HCT116 (cell line): ENCODE results near the gene ASIC5. TPM values are rescaled to one million over a fixed set of nuclear protein-coding genes. Genes with fewer than 3 reads are reported as not detected.

Experiments used
- ATAC-seq: fragments of 200-7000 bp; cut with Tn5 transposase; 2 replicates; pipeline ENCODE4 v1.9.1; 2020; ENCODE audit warnings: mild to moderate bottlenecking, moderate library complexity
- BruUV-seq: library from RNA; stranded (reverse); fragments of 400-500 nt; replicated peaks from 2 replicates; lab custom pipeline; 2021; lab: Mats Ljungman, UMichigan
- CTCF ChIA-PET: fragments of 300-600 bp; sonication (Branson Sonifier 250); formaldehyde crosslinking; loops from one replicate; lab custom pipeline; 2021; ENCODE audit warnings: antibody characterized with exemption; lab: Charles Lee
- POLR2A ChIA-PET: fragments of 300-600, 350-600 bp; sonication (Branson Sonifier 250); formaldehyde crosslinking; loops from one replicate; lab custom pipeline; 2021; ENCODE audit warnings: antibody characterized with exemption; lab: Charles Lee
- RAD21 ChIA-PET, 2 experiments: fragments of 300-600 bp; sonication (Branson Sonifier 250); formaldehyde crosslinking; loops; one replicate each; lab custom pipeline; 2023; ENCODE audit warnings: low total read pairs in 2 of 2; ENCODE audit not compliant: uncharacterized antibody in 2 of 2, unreplicated experiment in 2 of 2, low non-redundant PET in 1 of 2; lab: Charles Lee
- DNase-seq: peaks from one replicate; pipeline ENCODE4 v3.0.0-alpha.2; 2010; ENCODE audit warnings: low read depth, low spot score
- H2AFZ ChIP-seq: fragments of 200-600 bp; shearing (Covaris generic), sonication (generic); 2 replicates; pipeline ENCODE4 v1.6.1; 2017; ENCODE audit warnings: low read depth, mixed run types, mixed read lengths, antibody characterized with exemption, low read length; ENCODE audit not compliant: poor library complexity, severe bottlenecking
- H3K27ac ChIP-seq: 2 replicates; pipeline ENCODE4 v1.5.1; 2012; ENCODE audit warnings: low read depth, low read length
- H3K27me3 ChIP-seq: fragments of 200-600 bp; sonication (generic); 2 replicates; pipeline ENCODE4 v1.6.1; 2016; ENCODE audit warnings: mixed run types, low read length, mixed read lengths; ENCODE audit not compliant: insufficient read depth
- H3K36me3 ChIP-seq, 2 experiments: fragments of 200-500 bp in 1 of 2; fragments of 200-600 bp in 1 of 2; sonication (Bioruptor generic) in 1 of 2; sonication (generic) in 1 of 2; 2 replicates each; pipeline versions ENCODE4 v1.5.1 to v1.6.1; 2014 to 2016; ENCODE audit warnings: low read length in 2 of 2, inconsistent platforms in 1 of 2, mixed read lengths in 1 of 2, mixed run types in 1 of 2; ENCODE audit not compliant: insufficient read depth in 2 of 2, control insufficient read depth in 1 of 2
- H3K4me1 ChIP-seq, 2 experiments: fragments of 200-600 bp in 1 of 2; sonication (generic) in 1 of 2; 2 replicates each; pipeline versions ENCODE4 v1.5.1 to v1.6.1; 2012 to 2017; ENCODE audit warnings: low read length in 2 of 2, inconsistent platforms in 1 of 2, mild to moderate bottlenecking in 1 of 2, mixed read lengths in 1 of 2, mixed run types in 1 of 2, moderate library complexity in 1 of 2; ENCODE audit not compliant: insufficient read depth in 2 of 2, control insufficient read depth in 1 of 2
- H3K4me2 ChIP-seq: fragments of 200-600 bp; sonication (generic); 2 replicates; pipeline ENCODE4 v1.6.1; 2017; ENCODE audit warnings: mixed run types, low read length, mixed read lengths
- H3K4me3 ChIP-seq, 2 experiments: fragments of 200-600 bp in 1 of 2; sonication (generic) in 1 of 2; replicated peaks in 1 of 2; 2 replicates each; pipeline ENCODE4 v1.5.1; 2011 to 2016; ENCODE audit warnings: low read length in 2 of 2, control low read depth in 1 of 2, low read depth in 1 of 2, mild to moderate bottlenecking in 1 of 2, mixed read lengths in 1 of 2, mixed run types in 1 of 2
- H3K79me2 ChIP-seq: fragments of 200-600 bp; sonication (generic); 2 replicates; pipeline ENCODE4 v1.6.1; 2017; ENCODE audit warnings: mild to moderate bottlenecking, mixed run types, low read length, moderate library complexity, mixed read lengths; ENCODE audit not compliant: insufficient read depth
- H3K9ac ChIP-seq: fragments of 200-600 bp; sonication (generic); 2 replicates; pipeline ENCODE4 v1.6.1; 2016; ENCODE audit warnings: low read length, mixed read lengths
- H3K9me2 ChIP-seq: fragments of 200-600 bp; sonication (generic), shearing (Covaris generic); 2 replicates; pipeline ENCODE4 v1.6.1; 2017; ENCODE audit warnings: mixed run types, mild to moderate bottlenecking, moderate library complexity; ENCODE audit not compliant: insufficient read depth
- H3K9me3 ChIP-seq, 2 experiments: fragments of 200-500 bp in 1 of 2; fragments of 200-600 bp in 1 of 2; sonication (Bioruptor generic) in 1 of 2; sonication (generic) in 1 of 2; 2 replicates each; pipeline ENCODE4 v1.6.1; 2014 to 2017; ENCODE audit warnings: low read length in 2 of 2, mixed read lengths in 2 of 2, inconsistent platforms in 1 of 2, low read depth in 1 of 2, mild to moderate bottlenecking in 1 of 2, mixed run types in 1 of 2, moderate library complexity in 1 of 2; ENCODE audit not compliant: control insufficient read depth in 1 of 2, insufficient read depth in 1 of 2
- H4K20me1 ChIP-seq: fragments of 200-600 bp; sonication (generic), shearing (Covaris generic); 2 replicates; pipeline ENCODE4 v1.6.1; 2017; ENCODE audit warnings: mixed run types, mild to moderate bottlenecking, moderate library complexity; ENCODE audit not compliant: insufficient read depth
- CBX3 ChIP-seq: IDR thresholded peaks from 2 replicates; pipeline ENCODE4 v1.6.1; 2012; ENCODE audit warnings: low read depth
- CTCF ChIP-seq, 3 experiments: fragments of 200-600 bp in 1 of 3; sonication (generic) in 1 of 3; IDR thresholded peaks in 2 of 3; conservative IDR thresholded peaks in 1 of 3; 2 replicates each; pipeline ENCODE4 v1.5.1; 2012 to 2017; ENCODE audit warnings: low read depth in 2 of 3, low read length in 2 of 3, antibody characterized with exemption in 1 of 3, borderline replicate concordance in 1 of 3, control low read depth in 1 of 3, mild to moderate bottlenecking in 1 of 3, mixed read lengths in 1 of 3, mixed run types in 1 of 3, moderate library complexity in 1 of 3; ENCODE audit not compliant: insufficient read depth in 1 of 3
- EGR1 ChIP-seq: IDR thresholded peaks from 2 replicates; pipeline ENCODE4 v1.6.1; 2012; ENCODE audit warnings: low read depth
- ELF1 ChIP-seq: IDR thresholded peaks from 2 replicates; pipeline ENCODE4 v1.6.1; 2012; ENCODE audit warnings: low read depth, borderline replicate concordance
- EZH2 ChIP-seq: fragments of 200-600 bp; sonication (generic); IDR thresholded peaks from 2 replicates; pipeline ENCODE4 v1.6.1; 2017; ENCODE audit warnings: antibody characterized with exemption, mixed run types
- JUND ChIP-seq: IDR thresholded peaks from 2 replicates; pipeline ENCODE4 v1.6.1; 2012
- MAX ChIP-seq: IDR thresholded peaks from 2 replicates; pipeline ENCODE4 v1.6.1; 2012
- POLR2A ChIP-seq: IDR thresholded peaks from 2 replicates; pipeline ENCODE4 v1.7.0; 2011; ENCODE audit warnings: borderline replicate concordance; ENCODE audit not compliant: insufficient read depth, insufficient read length; ENCODE audit errors: extremely low read depth
- POLR2AphosphoS5 ChIP-seq: IDR thresholded peaks from 2 replicates; pipeline ENCODE4 v1.6.1; 2011; ENCODE audit warnings: mild to moderate bottlenecking, low read depth, low read length, moderate library complexity
- REST ChIP-seq: IDR thresholded peaks from 2 replicates; pipeline ENCODE4 v1.6.1; 2012; ENCODE audit warnings: low read depth
- SIN3A ChIP-seq: IDR thresholded peaks from 2 replicates; pipeline ENCODE4 v1.6.1; 2012; ENCODE audit warnings: low read depth
- SP1 ChIP-seq: IDR thresholded peaks from 2 replicates; pipeline ENCODE4 v1.6.1; 2012; ENCODE audit warnings: low read depth
- TCF7L2 ChIP-seq: IDR thresholded peaks from 2 replicates; pipeline ENCODE4 v1.7.0; 2011; ENCODE audit warnings: borderline replicate concordance, inconsistent platforms; ENCODE audit not compliant: insufficient read depth, insufficient read length; ENCODE audit errors: extremely low read depth
- YY1 ChIP-seq: IDR thresholded peaks from 2 replicates; pipeline ENCODE4 v1.6.1; 2011; ENCODE audit warnings: low read length, low read depth, moderate library complexity, mild to moderate bottlenecking; ENCODE audit not compliant: insufficient replicate concordance; ENCODE audit errors: extremely low read depth
- ZBTB33 ChIP-seq: IDR thresholded peaks from 2 replicates; pipeline ENCODE4 v1.6.1; 2011; ENCODE audit warnings: mild to moderate bottlenecking, low read length, moderate library complexity; ENCODE audit not compliant: insufficient replicate concordance; ENCODE audit errors: extremely low read depth
- ZFX ChIP-seq: fragments of 450-650 bp; IDR thresholded peaks from 2 replicates; pipeline ENCODE4 v1.6.1; 2017
- intact Hi-C: fragments of 100-400 bp; cut with micrococcal nuclease; formaldehyde crosslinking; loops from 2 replicates; pipeline ENCODE4 v1.10.0; 2022
- total RNA-seq: library from RNA; stranded (reverse); gene quantifications from one replicate; pipeline ENCODE4 v1.2.1, GENCODE V29; 2021; ENCODE audit not compliant: unreplicated experiment

The ASIC5 gene
- total RNA-seq, 1 experiment from 2014 or later = not detected

GRCh38 chr4:155908187-155909139, 42.4 kb upstream of the ASIC5 start:
- ChIA-PET CTCF (no interaction called here), POLR2A (no interaction called here), RAD21 (no interaction called here)
- Histone ChIP-seq H3K27ac (no peak overlapping the region), H3K4me2 (no peak overlapping the region), H3K27me3 (no peaks in the 10 kb centered on the region), H3K9ac (no peak overlapping the region), H3K36me3 (no peaks in the 10 kb centered on the region), H3K9me2 (no peaks in the 10 kb centered on the region; the same call in 1 of the 2 replicates), H2AFZ (no peak overlapping the region), H3K79me2 (no peaks in the 10 kb centered on the region), H3K4me1 (no peaks in the 10 kb centered on the region), H3K9me3 (no peaks in the 10 kb centered on the region), H4K20me1 (no peaks in the 10 kb centered on the region; the same call in 1 of the 2 replicates), H3K4me3 (no peak overlapping the region)
- ATAC-seq = no peak
- BruUV-seq = no TSS peak
- TF ChIP-seq POLR2A (no peak), SIN3A (no peak), CBX3 (no peak), ZBTB33 (no peak), SP1 (no peak), ZFX (no peak), REST (no peak), ELF1 (no peak), CTCF (IDR thresholded peaks at IDR 0.05 in 2 of 3, conservative IDR thresholded peaks at IDR 0.05 in 1 of 3; ENCODE audit: borderline replicate concordance in 1 of 3, insufficient read depth in 1 of 3, low read depth in 2 of 3, low read length in 2 of 3) (no peak), EGR1 (no peak), JUND (no peak), YY1 (no peak), EZH2 (no peak), POLR2AphosphoS5 (no peak), MAX (no peak), TCF7L2 (no peak)
- intact Hi-C loops = no loop called here
- no peak for DNase-seq
